Measurements from ENCODE around the gene CALU.

The CALU gene

GRCh38 chr7:128777156-128778123 is 38.3 kb downstream of the CALU start:
- POLR2A ChIA-PET: interaction anchor here (0.8 kb wide), 1 partner anchor 14 kb away, joined by 3 read pairs; no protein-coding TSS in a partner anchor
- TF ChIP-seq ZNF384 (IDR thresholded peaks at IDR 0.05): peak; percentile 47; the same call in 1 of the 2 replicates
- no peak for TF ChIP-seq HDGF (IDR thresholded peaks at IDR 0.05; ENCODE audit: borderline replicate concordance)
- DNase-seq (ENCODE audit: extremely low spot score): no peak
- CTCF ChIA-PET: no interaction called here

- TF ChIP-seq TARDBP (IDR thresholded peaks at IDR 0.05) (no peak), SP1 (IDR thresholded peaks at IDR 0.05) (no peak), FOXK2 (IDR thresholded peaks at IDR 0.05) (no peak), L3MBTL2 (conservative IDR thresholded peaks at IDR 0.05) (no peak), ELF4 (IDR thresholded peaks at IDR 0.05) (no peak), BHLHE40 (IDR thresholded peaks at IDR 0.05; ENCODE audit: borderline replicate concordance) (no peak), NFRKB (IDR thresholded peaks at IDR 0.05) (no peak)
- ChIA-PET CTCF (no interaction called here), POLR2A (no interaction called here)
- DNase-seq (ENCODE audit: extremely low spot score): no peak
Measured at GRCh38 chr7:128778946-128779345, 39.8 kb downstream of the CALU start.

GRCh38 chr7:128781126-128781525 is 42.0 kb downstream of the CALU start:
- ChIA-PET CTCF (no interaction called here), POLR2A (interaction anchor here (0.6 kb wide), 1 partner anchor 10 kb away, joined by 3 read pairs; no protein-coding TSS in a partner anchor)
- no peak for DNase-seq (ENCODE audit: extremely low spot score)
- no peak for TF ChIP-seq FOXM1 (IDR thresholded peaks at IDR 0.05; ENCODE audit: borderline replicate concordance)
- TF ChIP-seq HDGF (IDR thresholded peaks at IDR 0.05; ENCODE audit: borderline replicate concordance): no peak
- no peak for TF ChIP-seq SP1 (IDR thresholded peaks at IDR 0.05)
- TF ChIP-seq CTBP1 (IDR thresholded peaks at IDR 0.05; ENCODE audit: borderline replicate concordance): no peak
- no peak for TF ChIP-seq NFRKB (IDR thresholded peaks at IDR 0.05)
- no peak for TF ChIP-seq ZNF384 (IDR thresholded peaks at IDR 0.05)
- TF ChIP-seq FOXA1 (IDR thresholded peaks at IDR 0.05): no peak
- TF ChIP-seq FOXK2 (IDR thresholded peaks at IDR 0.05): no peak
- TF ChIP-seq LEF1 (IDR thresholded peaks at IDR 0.05; ENCODE audit: borderline replicate concordance): no peak
- no peak for TF ChIP-seq TARDBP (IDR thresholded peaks at IDR 0.05)
- no peak for TF ChIP-seq SUZ12 (IDR thresholded peaks at IDR 0.05)
- no peak for TF ChIP-seq ARNT (IDR thresholded peaks at IDR 0.05)
- no peak for TF ChIP-seq L3MBTL2 (conservative IDR thresholded peaks at IDR 0.05)
- TF ChIP-seq ELF4 (IDR thresholded peaks at IDR 0.05): no peak
- TF ChIP-seq PKNOX1 (IDR thresholded peaks at IDR 0.05): no peak
- no peak for TF ChIP-seq BHLHE40 (IDR thresholded peaks at IDR 0.05; ENCODE audit: borderline replicate concordance)

GRCh38 chr7:128781851-128782250 is 42.7 kb downstream of the CALU start:
- DNase-seq (ENCODE audit: extremely low spot score): no peak
- CTCF ChIA-PET: no interaction called here
- no peak for TF ChIP-seq FOXK2 (IDR thresholded peaks at IDR 0.05)
- TF ChIP-seq CTBP1 (IDR thresholded peaks at IDR 0.05; ENCODE audit: borderline replicate concordance): no peak
- no peak for TF ChIP-seq SP1 (IDR thresholded peaks at IDR 0.05)
- TF ChIP-seq NFRKB (IDR thresholded peaks at IDR 0.05): no peak
- TF ChIP-seq FOXM1 (IDR thresholded peaks at IDR 0.05; ENCODE audit: borderline replicate concordance): no peak
- TF ChIP-seq L3MBTL2 (conservative IDR thresholded peaks at IDR 0.05): no peak
- no peak for TF ChIP-seq HDGF (IDR thresholded peaks at IDR 0.05; ENCODE audit: borderline replicate concordance)
- no peak for TF ChIP-seq LEF1 (IDR thresholded peaks at IDR 0.05; ENCODE audit: borderline replicate concordance)
- TF ChIP-seq ZNF384 (IDR thresholded peaks at IDR 0.05): no peak
- no peak for TF ChIP-seq TARDBP (IDR thresholded peaks at IDR 0.05)
- TF ChIP-seq ELF4 (IDR thresholded peaks at IDR 0.05): no peak
- TF ChIP-seq FOXA1 (IDR thresholded peaks at IDR 0.05): no peak
- TF ChIP-seq ARNT (IDR thresholded peaks at IDR 0.05): no peak
- no peak for TF ChIP-seq BHLHE40 (IDR thresholded peaks at IDR 0.05; ENCODE audit: borderline replicate concordance)
- no peak for TF ChIP-seq PKNOX1 (IDR thresholded peaks at IDR 0.05)
- POLR2A ChIA-PET: interaction anchor here (1.8 kb wide), 2 partner anchors 10 to 43 kb away, joined by 8 to 9 read pairs; partner anchors contain the start of genes CALU and CCDC136

GRCh38 chr7:128783143-128783861 is 44.1 kb downstream of the CALU start:
- DNase-seq (ENCODE audit: extremely low spot score): peak; percentile 78
- CTCF ChIA-PET: interaction anchor here (1.2 kb wide), 1 partner anchor 100 kb away, joined by 3 read pairs; no protein-coding TSS in a partner anchor
- POLR2A ChIA-PET: interaction anchor here (0.9 to 2.1 kb wide), 4 partner anchors 8 to 80 kb away, joined by 3 to 9 read pairs (median 6); partner anchors contain the start of genes ATP6V1F, CALU and CCDC136

GRCh38 chr7:128785738-128786137 is 46.6 kb downstream of the CALU start:
- ChIA-PET POLR2A (no interaction called here), CTCF (interaction anchor here (0.6 kb wide), 1 partner anchor 282 kb away, joined by 3 read pairs; no protein-coding TSS in a partner anchor)
- DNase-seq (ENCODE audit: extremely low spot score): no peak
- TF ChIP-seq HDGF (IDR thresholded peaks at IDR 0.05; ENCODE audit: borderline replicate concordance): no peak
- no peak for TF ChIP-seq ELF4 (IDR thresholded peaks at IDR 0.05)
- TF ChIP-seq PKNOX1 (IDR thresholded peaks at IDR 0.05): no peak
- no peak for TF ChIP-seq ARNT (IDR thresholded peaks at IDR 0.05)
- no peak for TF ChIP-seq LEF1 (IDR thresholded peaks at IDR 0.05; ENCODE audit: borderline replicate concordance)
- TF ChIP-seq ZNF384 (IDR thresholded peaks at IDR 0.05): no peak
- TF ChIP-seq NFRKB (IDR thresholded peaks at IDR 0.05): no peak
- TF ChIP-seq FOXK2 (IDR thresholded peaks at IDR 0.05): no peak
- TF ChIP-seq TARDBP (IDR thresholded peaks at IDR 0.05): no peak
- no peak for TF ChIP-seq FOXA1 (IDR thresholded peaks at IDR 0.05)
- TF ChIP-seq L3MBTL2 (conservative IDR thresholded peaks at IDR 0.05): no peak
- TF ChIP-seq SUZ12 (IDR thresholded peaks at IDR 0.05): no peak
- no peak for TF ChIP-seq SP1 (IDR thresholded peaks at IDR 0.05)
- no peak for TF ChIP-seq BHLHE40 (IDR thresholded peaks at IDR 0.05; ENCODE audit: borderline replicate concordance)
- no peak for TF ChIP-seq CTBP1 (IDR thresholded peaks at IDR 0.05; ENCODE audit: borderline replicate concordance)
- TF ChIP-seq FOXM1 (IDR thresholded peaks at IDR 0.05; ENCODE audit: borderline replicate concordance): no peak

More at GRCh38 chr7:128783143-128783861, 44.1 kb downstream of the CALU start:
- TF ChIP-seq BHLHE40 (IDR thresholded peaks at IDR 0.05; ENCODE audit: borderline replicate concordance) (no peak), FOXM1 (IDR thresholded peaks at IDR 0.05; ENCODE audit: borderline replicate concordance) (0 out of 2 replicates have a peak, but pooled peaks have one; percentile 33)
